ENCODE data around the gene PRKCA.

GRCh38 chr17:66716236-66717026 lies 414.0 kb downstream of the PRKCA start:
- TF ChIP-seq CTCF (IDR thresholded peaks at IDR 0.05) (no peak), POLR2A (IDR thresholded peaks at IDR 0.05) (no peak)

Measured in uterus (tissue), 2 donors.